Prostate gland (tissue), 2 donors: ENCODE data around the gene RNF19B. TPM values are rescaled to one million over a fixed set of nuclear protein-coding genes. Genes with fewer than 3 reads are reported as not detected.

Experiments used
- DNase-seq: peaks from one replicate; pipeline ENCODE4 v3.0.0-alpha.2; 2019; ENCODE audit warnings: low spot score
- H3K27ac ChIP-seq, 2 donors: fragments of 200-600 bp; sonication (generic); 2 replicates each; pipeline ENCODE4 v1.5.1; 2017 to 2019
- H3K27me3 ChIP-seq: fragments of 200-600 bp; sonication (generic); replicated peaks from 2 replicates; pipeline ENCODE4 v1.5.1; 2019; ENCODE audit not compliant: insufficient read depth
- H3K36me3 ChIP-seq, 2 donors: fragments of 200-600 bp; sonication (generic); 1 replicate in 1 of 2; 2 replicates in 1 of 2; pipeline versions ENCODE4 v1.5.1 to v1.8.1; 2017 to 2019
- H3K4me1 ChIP-seq: fragments of 200-600 bp; sonication (generic); replicated peaks from 2 replicates; pipeline ENCODE4 v1.5.1; 2019
- H3K4me3 ChIP-seq, 2 donors: fragments of 200-600 bp; sonication (generic); 2 replicates each; pipeline ENCODE4 v1.5.1; 2017 to 2019
- H3K9me3 ChIP-seq: fragments of 200-600 bp; sonication (generic); 2 replicates; pipeline ENCODE4 v1.5.1; 2017
- CTCF ChIP-seq, 4 experiments: fragments of 200-600 bp in 2 of 4; fragments of 450-650 bp in 2 of 4; sonication (generic) in 2 of 4; IDR thresholded peaks; 1 replicate in 3 of 4; 2 replicates in 1 of 4; pipeline ENCODE4 v1.5.1; 2016 to 2019; ENCODE audit warnings: antibody characterized with exemption in 4 of 4, mild to moderate bottlenecking in 2 of 4, moderate library complexity in 2 of 4
- POLR2A ChIP-seq: fragments of 450-650 bp; IDR thresholded peaks from one replicate; pipeline ENCODE4 v1.6.1; 2016; ENCODE audit warnings: antibody characterized with exemption, mild to moderate bottlenecking
- POLR2AphosphoS5 ChIP-seq: sonication (generic); formaldehyde crosslinking; IDR thresholded peaks from one replicate; pipeline ENCODE4 v1.6.1; 2017; ENCODE audit warnings: antibody characterized with exemption
- WGBS: methylation state at CpG from one replicate; pipeline ENCODE4 v1.1.5; 2018; 5-methylcytosine and 5-hydroxymethylcytosine counted together
- intact Hi-C: fragments of 100-400 bp; cut with DNase I; formaldehyde crosslinking; loops from one replicate; pipeline ENCODE4 v1.14.2; 2022
- total RNA-seq, 2 donors: library from RNA; depleted of rRNA; stranded (reverse); fragments of >200 nt; gene quantifications; one replicate each; pipeline ENCODE4 v1.1.0, GENCODE V29; 2016

RNF19B gene
- total RNA-seq, 2 donors from 2014 or later, result 16.7 to 77.8 TPM

- intact Hi-C loops, result no loop called here
Observed at GRCh38 chr1:32990887-32991286, 26.3 kb upstream of the RNF19B start.

GRCh38 chr1:32989160-32990050 is 24.8 kb upstream of the RNF19B start:
- H3K9me3 ChIP-seq, result no peaks in the 10 kb centered on the region
- TF ChIP-seq CTCF (IDR thresholded peaks at IDR 0.05) (no peak), POLR2A (peak; percentile 45), POLR2AphosphoS5 (peak; percentile 82)
- 32% methylated on average over 6 of the region's 6 CpGs for WGBS
- no peaks in the 10 kb centered on the region for H3K36me3 ChIP-seq
- H3K27ac ChIP-seq, result peak overlapping the region; percentile 47 to 50
- no peaks in the 10 kb centered on the region for H3K4me1 ChIP-seq
- DNase-seq, result peak; percentile 65
- no peaks in the 10 kb centered on the region for H3K27me3 ChIP-seq
- H3K4me3 ChIP-seq, result no peak overlapping the region
- intact Hi-C loops, result no loop called here

More at GRCh38 chr1:32990887-32991286, 26.3 kb upstream of the RNF19B start:
- Histone ChIP-seq H3K4me3 (no peak overlapping the region), H3K27me3 (no peaks in the 10 kb centered on the region), H3K27ac (no peak overlapping the region), H3K36me3 (no peaks in the 10 kb centered on the region), H3K9me3 (no peaks in the 10 kb centered on the region), H3K4me1 (no peaks in the 10 kb centered on the region)
- TF ChIP-seq POLR2AphosphoS5 (no peak), POLR2A (no peak), CTCF (IDR thresholded peaks at IDR 0.05) (no peak)
- no peak for DNase-seq
- 92% methylated on average over 5 of the region's 5 CpGs for WGBS

- H3K36me3 ChIP-seq, result no peaks in the 10 kb centered on the region
- DNase-seq, result no peak
- H3K27ac ChIP-seq, result peak overlapping the region; percentile 47 to 50
Observed at GRCh38 chr1:32988665-32989064, 24.1 kb upstream of the RNF19B start.

GRCh38 chr1:32985226-32985625 is 20.6 kb upstream of the RNF19B start:
- Histone ChIP-seq H3K36me3 (no peaks in the 10 kb centered on the region), H3K4me1 (peaks cover 4% of the 10 kb centered on the region), H3K4me3 (no peak overlapping the region), H3K9me3 (no peaks in the 10 kb centered on the region), H3K27me3 (no peaks in the 10 kb centered on the region), H3K27ac (no peak overlapping the region)
- intact Hi-C loops, result no loop called here
- no peak for TF ChIP-seq POLR2A
- TF ChIP-seq POLR2AphosphoS5, result no peak
- no peak for TF ChIP-seq CTCF (IDR thresholded peaks at IDR 0.05)
- 100% methylated on average over 1 of the region's 1 CpG for WGBS
- DNase-seq, result no peak

More at GRCh38 chr1:32988665-32989064, 24.1 kb upstream of the RNF19B start:
- no peak overlapping the region for H3K4me3 ChIP-seq
- intact Hi-C loops, result no loop called here
- H3K27me3 ChIP-seq, result no peaks in the 10 kb centered on the region
- no peaks in the 10 kb centered on the region for H3K4me1 ChIP-seq
- no peaks in the 10 kb centered on the region for H3K9me3 ChIP-seq
- TF ChIP-seq POLR2AphosphoS5, result no peak
- TF ChIP-seq POLR2A, result no peak
- no peak for TF ChIP-seq CTCF (IDR thresholded peaks at IDR 0.05)
